GM18868 (cell line): ENCODE data around the gene SH2D1B.
"Not testable (repeated sequence)": the region's sequence is repeated elsewhere in the genome, so short reads cannot be mapped to it uniquely, and the experiment has no call there.

ENCODE experiments used
- ATAC-seq: cut with Tn5 transposase; IDR thresholded peaks from one replicate; pipeline ENCODE4 v1.9.1; 2021; ENCODE audit warnings: mild to moderate bottlenecking, moderate library complexity; ENCODE audit not compliant: unreplicated experiment

SH2D1B gene, protein sequence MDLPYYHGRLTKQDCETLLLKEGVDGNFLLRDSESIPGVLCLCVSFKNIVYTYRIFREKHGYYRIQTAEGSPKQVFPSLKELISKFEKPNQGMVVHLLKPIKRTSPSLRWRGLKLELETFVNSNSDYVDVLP

DNA sequence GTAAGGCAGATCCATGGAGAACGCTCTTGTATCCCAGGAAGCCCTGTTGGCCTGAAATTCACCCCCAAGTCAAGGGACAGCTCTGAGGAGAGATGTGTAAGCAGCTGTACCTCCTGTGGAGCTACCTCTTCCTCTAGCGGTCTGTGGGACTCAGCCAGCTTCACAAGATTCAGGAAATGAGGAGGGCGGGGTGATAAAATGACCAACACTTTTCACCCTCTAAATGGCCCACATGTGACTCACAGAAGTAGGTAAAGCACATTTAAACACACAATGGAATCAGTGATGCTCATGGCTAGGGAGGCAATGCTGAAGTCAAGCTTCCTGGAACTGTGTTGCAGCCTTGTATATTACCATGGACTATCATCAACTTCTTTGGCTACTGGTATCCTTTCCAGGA lies at the start of gene SH2D1B:
Gene SH2D1B (minus strand): TSS at position 135 of the 400 bp plus-strand sequence. CDS start 120 bp downstream, at position 15.
- no peak for ATAC-seq

DNA sequence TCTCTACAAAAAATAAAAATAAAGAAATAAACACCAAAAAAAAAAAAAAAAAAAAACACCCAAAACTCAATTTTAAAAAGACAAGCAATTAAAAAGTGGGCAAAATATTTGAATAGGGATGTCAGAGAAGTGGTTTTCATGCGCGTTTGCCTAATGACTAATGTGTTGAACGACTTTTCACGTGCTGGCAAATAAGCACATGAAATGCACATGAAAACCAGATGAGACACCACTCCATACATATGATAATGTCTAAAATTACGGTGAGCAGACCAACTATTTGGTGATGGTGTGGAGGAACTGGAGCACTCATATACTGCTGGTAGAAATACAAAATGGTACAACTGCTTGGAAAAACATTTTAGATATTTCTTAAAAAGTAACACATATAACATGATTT lies 46.3 kb upstream of the SH2D1B start:
- ATAC-seq, result no peak

DNA sequence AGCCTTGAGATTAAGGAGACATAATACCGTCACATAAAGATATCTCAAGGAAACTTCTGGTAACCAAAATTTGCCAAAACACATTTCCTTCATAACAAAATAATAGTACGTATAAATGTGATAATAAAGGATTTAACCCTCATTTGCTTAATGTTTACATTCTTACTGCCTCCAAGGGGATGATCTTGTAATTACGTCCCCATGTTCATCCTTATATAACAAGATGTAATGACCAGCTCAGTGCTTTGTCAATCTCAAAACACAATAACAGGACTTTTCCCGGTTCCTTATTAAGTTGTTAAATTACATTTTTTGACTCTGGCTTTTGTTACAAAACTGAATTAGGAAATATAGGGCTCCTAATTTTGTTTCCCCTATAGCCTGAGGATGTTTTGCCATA lies 44.4 kb upstream of the SH2D1B start:
- no peak for ATAC-seq

DNA sequence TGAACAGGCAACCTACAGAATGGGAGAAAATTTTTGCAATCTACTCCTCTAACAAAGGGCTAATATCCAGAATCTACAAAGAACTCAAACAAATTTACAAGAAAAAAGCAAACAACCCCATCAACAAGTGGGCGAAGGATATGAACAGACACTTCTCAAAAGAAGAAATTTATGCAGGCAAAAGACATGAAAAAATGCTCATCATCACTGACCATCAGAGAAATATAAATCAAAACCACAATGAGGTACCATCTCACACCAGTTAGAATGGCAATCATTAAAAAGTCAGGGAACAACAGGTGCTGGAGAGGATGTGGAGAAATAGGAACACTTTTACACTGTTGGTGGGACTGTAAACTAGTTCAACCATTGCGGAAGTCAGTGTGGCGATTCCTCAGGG lies 42.4 kb upstream of the SH2D1B start:
- ATAC-seq, result not testable (repeated sequence)

DNA sequence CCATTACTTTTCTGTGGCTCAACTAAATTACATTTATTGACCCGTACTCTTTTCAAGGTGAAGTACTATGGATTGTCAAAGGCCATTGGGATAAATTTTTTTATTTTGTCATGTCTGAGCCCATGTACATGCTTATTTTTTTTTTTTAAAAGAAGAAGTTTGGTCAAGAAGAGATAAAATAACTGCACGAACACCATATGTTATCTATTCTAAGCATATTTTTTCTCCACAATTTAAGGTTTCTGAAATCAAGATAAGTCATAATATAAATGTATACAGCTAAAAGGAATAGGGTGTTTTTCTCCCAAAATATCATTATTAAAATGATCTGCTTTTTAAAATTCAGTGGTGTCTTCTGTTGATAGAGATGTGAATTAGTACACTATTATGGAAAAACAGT lies 35.0 kb upstream of the SH2D1B start:
- ATAC-seq, result no peak

DNA sequence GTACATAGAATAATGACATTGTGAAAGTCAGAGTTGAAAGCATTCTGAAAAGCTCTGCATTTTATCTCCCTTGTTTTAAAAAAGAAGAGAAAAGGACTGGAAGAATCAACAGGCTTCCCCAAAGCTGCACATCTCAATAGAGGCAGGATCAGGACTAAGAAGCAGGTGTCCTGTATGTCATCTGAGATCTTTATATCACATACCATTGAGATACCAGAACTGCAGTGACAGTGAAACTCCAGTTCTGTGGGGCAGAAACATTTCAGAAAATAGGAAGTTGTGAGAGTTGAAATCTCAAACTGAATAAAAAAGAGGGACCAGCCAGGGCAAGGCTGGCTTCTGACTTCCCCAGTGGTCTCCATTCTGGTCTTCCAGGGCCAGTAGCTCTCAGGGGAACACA lies 33.0 kb upstream of the SH2D1B start:
- no peak for ATAC-seq

DNA sequence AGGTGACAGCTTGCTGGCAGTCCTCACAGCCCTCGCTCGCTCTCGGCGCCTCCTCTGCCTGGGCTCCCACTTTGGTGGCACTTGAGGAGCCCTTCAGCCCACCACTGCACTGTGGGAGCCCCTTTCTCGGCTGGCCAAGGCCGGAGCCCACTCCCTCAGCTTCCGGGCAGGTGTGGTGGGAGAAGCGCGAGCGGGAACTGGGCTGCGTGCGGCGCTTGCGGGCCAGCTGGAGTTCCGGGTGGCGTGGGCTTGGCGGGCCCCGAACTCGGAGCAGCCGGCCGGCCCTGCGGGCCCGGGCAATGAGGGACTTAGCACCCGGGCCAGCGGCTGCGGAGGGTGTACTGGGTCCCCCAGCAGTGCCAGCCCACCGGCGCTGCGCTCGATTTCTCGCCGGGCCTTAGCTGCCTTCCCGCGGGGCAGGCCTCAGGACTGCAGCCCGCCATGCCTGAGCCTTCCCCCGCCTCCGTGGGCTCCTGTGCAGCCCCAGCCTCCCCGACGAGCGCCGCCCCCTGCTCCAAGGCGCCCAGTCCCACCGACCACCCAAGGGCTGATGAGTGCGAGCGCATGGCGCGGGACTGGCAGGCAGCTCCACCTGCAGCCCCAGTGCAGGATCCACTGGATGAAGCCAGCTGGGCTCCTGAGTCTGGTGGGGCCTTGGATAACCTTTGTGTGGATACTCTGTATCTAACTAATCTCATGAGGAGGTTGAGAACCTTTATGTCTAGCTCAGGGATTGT lies 21.2 kb upstream of the SH2D1B start:
- not testable (repeated sequence) for ATAC-seq

DNA sequence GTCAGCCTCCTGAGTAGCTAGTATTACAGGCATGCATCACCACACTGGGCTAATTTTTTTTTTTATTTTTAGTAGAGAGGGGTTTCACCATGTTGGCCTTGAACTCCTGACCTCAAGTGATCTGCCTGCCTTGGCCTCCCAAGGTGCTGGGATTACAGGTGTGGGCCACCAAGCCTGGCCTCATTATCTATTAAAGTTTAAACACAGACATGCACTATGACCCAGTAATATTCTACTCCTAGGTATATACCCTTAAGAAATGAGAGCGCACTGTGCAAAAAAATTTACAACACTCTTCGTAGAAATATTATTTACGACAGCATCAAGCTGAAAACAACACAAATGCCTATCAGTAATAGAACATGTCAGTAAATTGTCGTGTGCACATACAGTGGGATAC lies 18.6 kb upstream of the SH2D1B start:
- no peak for ATAC-seq

DNA sequence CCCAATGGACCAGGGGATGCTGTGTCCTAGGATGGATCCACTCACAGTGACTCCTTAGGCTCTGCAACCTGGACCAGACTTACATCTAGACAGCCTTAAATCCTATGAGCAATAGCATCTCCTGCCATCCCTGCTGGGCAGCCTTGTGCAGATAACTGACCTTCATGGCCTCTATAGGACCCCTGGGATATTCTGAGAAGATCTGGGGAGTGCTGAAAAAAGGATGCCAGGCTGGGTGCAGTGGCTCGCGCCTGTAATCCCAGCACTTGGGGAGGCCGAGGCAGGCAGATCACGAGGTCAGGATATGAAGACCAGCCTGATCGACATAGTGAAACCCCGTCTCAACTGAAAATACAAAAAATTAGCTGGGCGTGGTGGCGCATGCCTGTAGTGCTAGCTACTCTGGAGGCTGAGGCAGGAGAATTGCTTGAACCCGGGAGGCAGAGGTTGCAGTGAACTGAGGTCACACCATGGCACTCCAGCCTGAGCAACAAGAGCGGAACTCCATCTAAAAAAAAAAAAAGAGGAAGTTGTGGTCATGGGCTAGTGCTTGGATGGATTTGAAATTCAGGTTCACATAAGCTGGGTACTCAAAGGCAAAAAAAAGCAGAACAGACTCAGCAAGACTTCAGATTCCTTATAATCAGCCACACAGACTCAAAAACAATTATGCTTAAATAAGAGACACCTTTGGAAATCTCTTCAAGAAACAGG lies 10.9 kb upstream of the SH2D1B start:
- no peak for ATAC-seq

DNA sequence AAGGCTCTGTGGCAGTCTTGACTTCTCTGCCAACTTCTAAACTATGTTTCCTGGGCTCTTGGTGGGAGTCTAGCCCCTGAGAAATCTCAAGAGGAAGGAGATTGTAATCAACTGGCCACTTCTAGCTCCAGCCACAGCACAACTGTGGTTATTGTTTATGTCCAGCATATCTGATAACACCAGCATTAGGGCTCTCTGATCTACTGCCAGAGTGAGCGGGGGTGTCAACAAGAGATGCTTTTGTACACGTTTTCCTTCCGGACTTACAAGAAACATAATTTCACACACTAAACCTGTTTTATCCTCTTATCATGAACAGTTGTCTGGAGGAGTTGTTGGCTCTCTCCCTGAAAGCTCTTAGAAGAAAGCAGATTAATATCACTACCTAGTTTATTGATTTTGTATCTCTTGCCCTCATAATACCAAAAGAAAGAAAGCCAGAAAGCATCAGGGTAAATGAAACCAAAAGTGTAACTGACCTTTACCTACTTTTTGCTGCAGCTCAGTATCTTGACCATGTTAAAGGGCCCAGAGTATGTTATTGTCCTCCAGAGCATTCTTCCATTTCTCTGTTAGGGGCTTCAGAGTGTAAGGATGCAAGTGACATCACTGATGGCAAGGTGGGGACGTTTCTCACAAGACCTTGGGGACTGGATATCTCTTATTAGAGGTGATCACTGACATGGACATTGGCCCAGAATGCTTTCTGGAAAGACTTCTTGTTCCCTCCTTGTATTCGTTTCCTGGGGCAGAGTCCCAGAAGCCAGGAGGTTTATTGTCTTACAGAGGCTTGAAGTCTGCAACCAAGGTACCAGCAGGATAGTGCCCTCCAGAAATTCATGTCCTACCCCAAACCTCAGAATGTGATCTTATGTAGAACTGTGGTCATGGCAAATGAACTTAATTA lies 9.6 kb upstream of the SH2D1B start:
- no peak for ATAC-seq

DNA sequence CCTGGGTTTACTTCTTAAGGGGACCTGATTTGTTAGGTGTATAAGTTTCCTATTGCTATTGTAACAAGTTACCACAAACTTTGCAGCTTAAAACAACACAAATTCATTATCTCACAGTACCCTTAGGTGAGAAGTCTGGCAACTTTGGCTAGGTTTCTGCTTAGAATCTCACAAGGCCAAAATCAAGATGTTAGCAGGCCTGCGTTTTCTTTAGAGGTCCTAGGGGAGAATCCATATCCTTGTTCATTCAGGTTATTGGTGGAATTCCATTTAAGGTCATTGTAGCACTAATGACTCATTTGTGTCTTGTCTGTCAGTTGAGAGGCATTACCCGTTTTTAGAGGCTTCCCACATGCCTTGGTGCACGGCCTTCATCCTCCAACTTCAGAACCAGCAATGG lies 8.2 kb upstream of the SH2D1B start:
- no peak for ATAC-seq

DNA sequence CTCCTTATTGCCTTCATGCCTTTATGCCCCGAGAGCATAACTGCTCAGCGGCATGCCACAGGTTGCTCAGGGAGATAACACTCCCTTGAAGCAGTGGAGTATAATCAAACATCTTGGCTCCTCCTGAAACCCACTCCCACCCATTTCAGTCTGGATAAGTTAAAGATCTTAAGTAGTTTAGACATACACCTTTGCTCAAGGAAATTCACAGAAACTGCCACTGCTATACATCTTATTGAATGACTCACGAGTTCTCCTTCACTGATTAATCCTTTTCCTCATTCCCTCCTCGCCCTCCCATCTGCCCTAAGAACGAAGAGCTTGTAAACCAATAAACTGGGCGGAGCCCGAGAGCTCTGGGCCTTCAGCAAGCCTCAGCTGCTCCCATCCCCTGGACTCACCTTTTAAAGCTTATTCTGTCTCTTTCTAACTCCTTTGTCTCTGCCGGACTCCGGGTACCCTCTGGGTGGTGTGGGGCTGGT lies 7.6 kb upstream of the SH2D1B start:
- ATAC-seq, result not testable (repeated sequence)

DNA sequence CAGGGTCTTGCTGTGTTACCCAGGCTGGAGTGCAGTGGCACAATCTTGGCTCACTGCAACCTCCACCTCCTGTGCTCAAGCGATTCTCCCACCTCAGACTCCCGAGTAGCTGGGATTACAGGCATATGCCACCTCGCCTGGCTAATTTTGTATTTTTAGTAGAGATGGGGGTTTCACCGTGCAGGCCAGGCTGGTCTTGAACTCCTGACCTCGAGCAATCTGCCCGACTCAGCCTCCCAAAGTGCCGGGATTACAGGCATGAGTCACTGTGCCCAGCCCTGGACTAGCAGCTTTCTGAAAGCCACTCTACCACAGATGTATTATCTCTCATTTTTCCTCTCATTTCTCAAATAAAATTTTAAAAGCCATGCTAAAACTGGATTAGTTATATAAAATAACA lies 6.6 kb upstream of the SH2D1B start:
- not testable (repeated sequence) for ATAC-seq

DNA sequence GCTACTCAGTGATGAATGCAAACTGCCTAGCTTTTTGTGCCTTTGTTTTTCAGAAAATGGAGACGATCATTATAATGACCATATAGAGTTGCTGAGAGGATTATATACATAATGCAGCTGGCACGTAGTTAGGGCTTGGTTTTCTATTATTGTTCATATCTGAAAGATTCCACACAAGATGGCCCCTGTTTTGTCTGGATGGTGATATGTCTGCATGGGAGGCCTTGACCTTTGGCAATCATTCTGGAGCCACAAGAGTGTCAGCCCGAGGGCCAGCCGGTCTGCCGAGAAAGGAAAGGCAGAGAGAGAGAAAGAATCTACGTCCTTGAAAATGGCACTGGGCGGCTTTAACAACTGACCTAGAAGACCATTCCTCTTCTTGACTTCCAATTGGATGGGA lies 5.7 kb upstream of the SH2D1B start:
- no peak for ATAC-seq

DNA sequence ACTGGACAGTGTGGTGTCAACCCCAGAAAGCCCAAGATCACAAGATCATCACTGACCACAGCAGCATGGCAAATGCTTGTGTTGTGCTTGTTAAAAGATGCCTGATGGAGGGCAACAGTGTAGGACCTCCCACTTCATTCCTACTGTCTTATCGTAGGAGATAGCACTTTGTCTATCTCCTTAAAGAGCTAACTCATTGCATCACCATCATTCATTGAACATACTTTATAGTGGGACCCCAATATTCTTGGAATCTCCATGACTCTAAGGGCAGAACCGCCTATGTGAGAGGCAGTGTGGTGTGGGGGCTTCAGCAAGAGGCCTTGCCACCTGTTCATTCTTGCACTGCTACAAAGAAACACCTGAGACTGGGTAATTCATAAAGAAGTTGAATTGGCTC lies 5.0 kb upstream of the SH2D1B start:
- ATAC-seq, result no peak

DNA sequence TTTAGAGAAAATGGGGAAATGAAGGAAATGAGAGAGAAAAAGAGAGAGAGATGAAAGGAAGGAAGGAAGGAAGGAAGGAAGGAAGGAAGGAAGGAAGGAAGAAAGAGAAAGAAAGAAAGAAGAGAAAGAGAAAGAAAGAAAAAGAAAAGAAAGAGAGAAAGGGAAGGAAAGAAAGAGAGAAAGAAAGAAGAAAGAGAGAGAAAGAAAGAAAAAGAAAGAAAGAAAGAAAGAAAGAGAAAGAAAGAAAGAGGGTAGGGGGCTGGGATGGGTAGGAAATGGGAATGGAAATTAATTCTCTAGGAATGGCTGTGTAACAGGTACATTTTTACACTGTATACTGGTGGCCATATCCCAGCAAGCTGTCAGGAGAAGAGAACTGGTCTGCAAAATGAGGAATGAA lies 4.3 kb upstream of the SH2D1B start:
- ATAC-seq, result no peak

DNA sequence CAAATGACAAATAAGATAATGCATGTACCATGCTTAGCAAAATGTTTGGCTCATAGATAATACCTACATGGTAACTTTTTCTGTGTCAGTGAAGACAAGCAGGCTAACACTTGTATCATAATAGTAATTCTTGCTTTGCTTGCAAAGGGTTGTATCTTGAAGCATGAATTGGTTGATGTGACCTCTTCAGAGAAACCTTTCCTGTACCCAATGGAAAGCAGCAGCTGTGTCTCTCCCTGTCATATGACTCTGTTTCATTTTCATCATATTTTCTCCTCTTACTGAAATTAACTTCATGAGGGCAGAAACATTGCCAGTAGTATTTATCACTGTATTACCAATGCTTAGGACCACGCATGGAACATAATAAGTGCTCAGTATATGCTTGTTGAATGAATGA lies 4.4 kb downstream of the SH2D1B start:
- no peak for ATAC-seq

DNA sequence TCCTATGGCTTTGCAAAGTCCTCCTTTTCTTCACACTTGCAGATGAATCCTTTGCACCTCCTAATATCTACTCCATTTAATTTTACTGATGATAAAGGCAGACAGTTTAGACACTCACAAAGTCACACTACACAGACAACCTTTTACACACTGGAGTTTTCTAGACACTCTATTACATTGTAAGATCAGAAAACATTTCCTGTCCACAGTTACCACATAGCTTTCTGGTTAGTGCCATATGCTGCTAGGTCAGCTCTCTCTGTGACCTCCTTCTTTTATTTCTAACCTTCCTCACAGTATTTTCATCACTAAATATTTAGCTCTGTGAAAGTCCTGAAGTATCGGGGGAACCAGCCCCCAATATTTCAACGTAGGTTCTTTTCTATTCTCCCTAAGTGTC lies 5.1 kb downstream of the SH2D1B start:
- ATAC-seq, result no peak

DNA sequence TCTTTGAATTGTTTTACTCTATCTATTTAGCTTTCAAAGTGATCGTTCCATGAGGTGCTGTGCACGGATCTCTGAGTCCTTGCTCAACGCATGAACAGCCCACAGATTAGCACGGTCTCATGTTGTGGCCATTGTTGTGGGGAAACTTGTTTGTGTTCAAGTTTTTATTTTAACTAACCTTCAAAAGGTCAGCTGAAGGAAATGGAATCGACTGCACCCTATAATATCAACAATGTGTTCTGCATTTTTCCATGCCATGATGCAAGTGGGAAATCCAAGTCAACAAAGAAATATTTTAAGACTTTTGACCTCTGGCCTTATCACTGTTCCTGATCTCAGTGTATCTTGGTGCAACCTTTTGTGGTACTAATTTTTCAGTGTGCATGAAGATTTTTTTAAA lies 6.1 kb downstream of the SH2D1B start:
- ATAC-seq, result no peak

DNA sequence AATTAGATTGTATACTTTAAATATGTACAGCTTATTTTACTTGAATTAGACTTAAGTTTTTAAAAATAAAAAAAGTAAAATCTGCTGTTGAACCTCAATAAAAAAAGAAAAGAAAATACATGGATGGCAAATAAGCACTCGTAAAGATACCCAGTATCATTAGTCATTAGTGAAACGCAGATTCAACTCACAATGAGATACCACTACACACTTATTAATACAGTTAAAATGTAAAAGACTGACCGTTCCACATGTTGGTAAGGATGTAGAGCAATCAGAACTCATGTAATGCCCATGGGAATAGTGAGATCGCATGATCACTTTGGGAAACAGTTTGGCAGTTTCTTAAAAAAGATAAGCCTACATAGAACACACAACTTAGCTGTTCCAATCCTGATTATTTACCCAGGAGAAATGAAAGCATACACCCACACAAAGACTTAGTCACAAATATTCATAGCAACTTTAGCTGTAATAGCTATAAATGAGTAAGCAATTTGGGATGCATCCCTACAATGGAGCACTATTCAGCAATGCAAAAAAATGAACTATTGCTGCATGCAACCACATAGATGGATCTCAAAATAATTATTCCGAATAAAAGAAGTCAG lies 7.3 kb downstream of the SH2D1B start:
- no peak for ATAC-seq
